ENCODE data around the gene RAB20. TPM values are rescaled to one million over a fixed set of nuclear protein-coding genes. Genes with fewer than 3 reads are reported as not detected.

RAB20 gene
- total RNA-seq, 1 experiment from 2014 or later, result 10.6 TPM

DNA sequence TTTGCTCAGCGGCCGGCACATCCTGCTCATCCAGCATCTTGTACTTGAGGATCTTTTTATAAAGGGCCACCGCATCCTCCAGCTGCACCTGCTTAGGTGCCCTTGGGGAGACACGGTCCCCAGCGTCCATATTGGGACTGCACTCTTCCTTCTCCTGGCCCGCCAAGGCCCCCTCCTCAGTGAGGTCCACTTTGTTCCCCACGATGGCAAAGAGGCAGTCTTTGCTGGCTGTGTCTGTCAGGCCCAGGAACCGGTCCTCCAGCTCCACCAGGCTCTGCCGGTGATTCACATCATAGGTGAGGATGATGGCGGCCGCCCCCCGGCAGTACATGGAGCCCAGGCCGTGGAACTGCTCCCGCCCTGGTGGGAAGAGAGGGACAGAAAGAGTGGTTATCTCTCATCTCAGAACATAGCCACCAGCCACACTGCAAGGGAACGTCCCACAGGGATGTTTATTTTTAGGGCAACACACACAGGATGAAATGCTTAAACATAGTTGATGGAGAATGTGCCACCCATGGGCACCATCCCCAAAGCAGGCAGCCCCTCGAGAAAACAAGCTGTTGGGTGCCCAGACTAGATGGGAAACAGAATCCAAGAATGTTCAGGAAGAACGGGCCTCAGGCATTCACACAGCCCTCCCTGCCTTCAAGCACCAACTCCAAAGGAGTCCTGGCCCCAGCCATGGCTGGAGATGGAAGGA lies 37.5 kb downstream of the RAB20 start:
- no peaks in the 10 kb centered on the region for H3K9me2 ChIP-seq (ENCODE audit: insufficient read depth)
- TF ChIP-seq ZNF274 (IDR thresholded peaks at IDR 0.05; ENCODE audit: low read depth, low read length), result no peak
- no peak for TF ChIP-seq SP1 (IDR thresholded peaks at IDR 0.05; ENCODE audit: low read depth)
- TF ChIP-seq POLR2A (IDR thresholded peaks at IDR 0.05; ENCODE audit: borderline replicate concordance, extremely low read depth, insufficient read depth, insufficient read length), result no peak
- TF ChIP-seq, protein P1, sequence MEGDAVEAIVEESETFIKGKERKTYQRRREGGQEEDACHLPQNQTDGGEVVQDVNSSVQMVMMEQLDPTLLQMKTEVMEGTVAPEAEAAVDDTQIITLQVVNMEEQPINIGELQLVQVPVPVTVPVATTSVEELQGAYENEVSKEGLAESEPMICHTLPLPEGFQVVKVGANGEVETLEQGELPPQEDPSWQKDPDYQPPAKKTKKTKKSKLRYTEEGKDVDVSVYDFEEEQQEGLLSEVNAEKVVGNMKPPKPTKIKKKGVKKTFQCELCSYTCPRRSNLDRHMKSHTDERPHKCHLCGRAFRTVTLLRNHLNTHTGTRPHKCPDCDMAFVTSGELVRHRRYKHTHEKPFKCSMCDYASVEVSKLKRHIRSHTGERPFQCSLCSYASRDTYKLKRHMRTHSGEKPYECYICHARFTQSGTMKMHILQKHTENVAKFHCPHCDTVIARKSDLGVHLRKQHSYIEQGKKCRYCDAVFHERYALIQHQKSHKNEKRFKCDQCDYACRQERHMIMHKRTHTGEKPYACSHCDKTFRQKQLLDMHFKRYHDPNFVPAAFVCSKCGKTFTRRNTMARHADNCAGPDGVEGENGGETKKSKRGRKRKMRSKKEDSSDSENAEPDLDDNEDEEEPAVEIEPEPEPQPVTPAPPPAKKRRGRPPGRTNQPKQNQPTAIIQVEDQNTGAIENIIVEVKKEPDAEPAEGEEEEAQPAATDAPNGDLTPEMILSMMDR (IDR thresholded peaks at IDR 0.05 in 2 of 3, conservative IDR thresholded peaks at IDR 0.05 in 1 of 3; ENCODE audit: borderline replicate concordance in 1 of 3, insufficient read depth in 1 of 3, low read depth in 2 of 3, low read length in 2 of 3), result no peak
- no peak for ATAC-seq
- ChIA-PET RAD21 (ENCODE audit: low non-redundant PET in 1 of 2, low total read pairs in 2 of 2, uncharacterized antibody in 2 of 2, unreplicated experiment in 2 of 2) (no interaction called here), CTCF (no interaction called here), POLR2A (no interaction called here)
- BruUV-seq (replicated peaks), result no TSS peak
- H3K27ac ChIP-seq (ENCODE audit: low read depth, low read length), result peak overlapping the region; percentile 33; the same call in 1 of the 2 replicates
- DNase-seq (ENCODE audit: low read depth, low spot score), result no peak
- no peaks in the 10 kb centered on the region for H3K9me3 ChIP-seq (ENCODE audit: control insufficient read depth in 1 of 2, insufficient read depth in 1 of 2, low read depth in 1 of 2, low read length in 2 of 2)
- H3K9ac ChIP-seq (ENCODE audit: low read length), result peak overlapping the region; percentile 43; the same call in 1 of the 2 replicates
- H4K20me1 ChIP-seq (ENCODE audit: insufficient read depth), result no peaks in the 10 kb centered on the region
- no peaks in the 10 kb centered on the region for H3K27me3 ChIP-seq (ENCODE audit: insufficient read depth, low read length)
- H3K4me2 ChIP-seq (ENCODE audit: low read length), result peak overlapping the region; percentile 78
- intact Hi-C loops (cut with micrococcal nuclease), result no loop called here
- peak overlapping the region in 1 of 2 experiments; percentile 34; a peak in 1 of 4 replicates for H3K4me3 ChIP-seq (replicated peaks in 1 of 2; ENCODE audit: low read depth in 1 of 2, low read length in 2 of 2)
- peaks cover 52% of the 10 kb centered on the region in 2 experiments for H3K4me1 ChIP-seq (ENCODE audit: control insufficient read depth in 1 of 2, insufficient read depth in 2 of 2, low read length in 2 of 2)
- H3K79me2 ChIP-seq (ENCODE audit: insufficient read depth, low read length), result no peaks in the 10 kb centered on the region; the same call in 1 of the 2 replicates
- no peaks in the 10 kb centered on the region for H3K36me3 ChIP-seq (ENCODE audit: control insufficient read depth in 1 of 2, insufficient read depth in 2 of 2, low read length in 2 of 2)
- H2AFZ ChIP-seq (ENCODE audit: low read depth, low read length, poor library complexity, severe bottlenecking), result no peak overlapping the region

DNA sequence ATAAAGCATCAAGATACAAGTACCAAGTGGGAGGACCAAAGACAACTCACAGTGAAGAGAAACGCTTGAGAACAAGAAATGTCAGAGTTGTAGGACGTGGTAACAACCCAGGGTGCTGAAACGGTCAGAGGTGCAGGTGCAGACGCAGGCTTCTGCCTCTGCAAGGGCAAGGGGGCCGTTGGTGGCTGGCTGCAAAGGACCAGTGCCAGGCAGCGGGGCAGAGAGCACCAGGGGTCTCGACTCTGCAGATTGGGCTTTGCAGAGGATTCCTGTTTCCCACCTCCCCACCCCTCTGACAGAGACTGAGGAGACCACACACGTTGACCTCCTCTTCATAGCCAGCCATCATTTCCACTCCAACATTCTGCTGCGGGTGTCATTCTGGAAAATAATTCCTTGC lies 38.3 kb downstream of the RAB20 start:
- no peak overlapping the region for H3K4me2 ChIP-seq (ENCODE audit: low read length)
- BruUV-seq (replicated peaks), result no TSS peak
- H3K36me3 ChIP-seq (ENCODE audit: control insufficient read depth in 1 of 2, insufficient read depth in 2 of 2, low read length in 2 of 2), result no peaks in the 10 kb centered on the region
- no peak overlapping the region for H3K9ac ChIP-seq (ENCODE audit: low read length)
- H3K9me3 ChIP-seq (ENCODE audit: control insufficient read depth in 1 of 2, insufficient read depth in 1 of 2, low read depth in 1 of 2, low read length in 2 of 2), result no peaks in the 10 kb centered on the region
- DNase-seq (ENCODE audit: low read depth, low spot score) (no peak), ATAC-seq (no peak)
- RAD21 ChIA-PET (ENCODE audit: low non-redundant PET in 1 of 2, low total read pairs in 2 of 2, uncharacterized antibody in 2 of 2, unreplicated experiment in 2 of 2), result no interaction called here
- H3K4me3 ChIP-seq (replicated peaks in 1 of 2; ENCODE audit: low read depth in 1 of 2, low read length in 2 of 2), result no peak overlapping the region
- CTCF ChIA-PET, result no interaction called here
- H3K79me2 ChIP-seq (ENCODE audit: insufficient read depth, low read length), result no peaks in the 10 kb centered on the region; the same call in 1 of the 2 replicates
- H4K20me1 ChIP-seq (ENCODE audit: insufficient read depth), result no peaks in the 10 kb centered on the region
- no peak overlapping the region for H3K27ac ChIP-seq (ENCODE audit: low read depth, low read length)
- intact Hi-C loops (cut with micrococcal nuclease), result no loop called here
- TF ChIP-seq ZNF274 (IDR thresholded peaks at IDR 0.05; ENCODE audit: low read depth, low read length) (no peak), ELF1 (IDR thresholded peaks at IDR 0.05; ENCODE audit: borderline replicate concordance, low read depth) (no peak), TCF7L2 (IDR thresholded peaks at IDR 0.05; ENCODE audit: borderline replicate concordance, extremely low read depth, insufficient read depth, insufficient read length) (no peak), EZH2phosphoT487 (IDR thresholded peaks at IDR 0.05; ENCODE audit: borderline replicate concordance) (no peak), SP1 (IDR thresholded peaks at IDR 0.05; ENCODE audit: low read depth) (no peak), EZH2 (IDR thresholded peaks at IDR 0.05) (no peak)
- TF ChIP-seq, protein P2, sequence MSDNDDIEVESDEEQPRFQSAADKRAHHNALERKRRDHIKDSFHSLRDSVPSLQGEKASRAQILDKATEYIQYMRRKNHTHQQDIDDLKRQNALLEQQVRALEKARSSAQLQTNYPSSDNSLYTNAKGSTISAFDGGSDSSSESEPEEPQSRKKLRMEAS (IDR thresholded peaks at IDR 0.05), result no peak
- no peaks in the 10 kb centered on the region for H3K27me3 ChIP-seq (ENCODE audit: insufficient read depth, low read length)
- POLR2A ChIA-PET, result no interaction called here
- no peak overlapping the region for H2AFZ ChIP-seq (ENCODE audit: low read depth, low read length, poor library complexity, severe bottlenecking)
- H3K4me1 ChIP-seq (ENCODE audit: control insufficient read depth in 1 of 2, insufficient read depth in 2 of 2, low read length in 2 of 2), result peaks cover 44 to 45% of the 10 kb centered on the region in 2 experiments
- no peaks in the 10 kb centered on the region for H3K9me2 ChIP-seq (ENCODE audit: insufficient read depth)

Data from HCT116 (cell line).